H1 (cell line): ENCODE measurements around the gene PTPN21. TPM values are rescaled to one million over a fixed set of nuclear protein-coding genes. Genes with fewer than 3 reads are reported as not detected.

Experiments used
- CTCF ChIA-PET: fragments of 300-600 bp; sonication (Branson Sonifier 250); formaldehyde crosslinking; loops from one replicate; lab custom pipeline; 2021; ENCODE audit not compliant: partially characterized antibody; lab: Charles Lee
- POLR2A ChIA-PET: fragments of 300-600 bp; sonication (Branson Sonifier 250); formaldehyde crosslinking; loops from one replicate; lab custom pipeline; 2021; ENCODE audit warnings: inconsistent platforms; ENCODE audit not compliant: partially characterized antibody; lab: Charles Lee
- DNase-seq, 2 experiments: peaks; one replicate each; pipeline versions ENCODE4 v3.0.0 to v3.0.0-alpha.2; 2010 to 2022; ENCODE audit warnings: low spot score in 2 of 2, low read depth in 1 of 2, mixed read lengths in 1 of 2
- FAIRE-seq: peaks from 2 replicates; lab custom pipeline; 2011; peaks lifted over from hg19 to GRCh38; lab: Jason Lieb, UNC
- H2AFZ ChIP-seq: 2 replicates; pipeline ENCODE4 v1.8.1; 2012; ENCODE audit warnings: low read length, inconsistent platforms
- H2AK5ac ChIP-seq: 2 replicates; pipeline ENCODE4 v1.6.1; 2013; ENCODE audit warnings: low read depth, low read length
- H2BK120ac ChIP-seq: replicated peaks from 2 replicates; pipeline ENCODE3; 2013; ENCODE audit warnings: low read depth, low read length, inconsistent platforms
- H2BK12ac ChIP-seq: 2 replicates; pipeline ENCODE4 v1.6.1; 2013; ENCODE audit warnings: low read depth, low read length
- H2BK15ac ChIP-seq: 2 replicates; pipeline ENCODE4 v1.6.1; 2013; ENCODE audit warnings: low read length
- H2BK20ac ChIP-seq: 2 replicates; pipeline ENCODE4 v1.6.1; 2013; ENCODE audit warnings: low read length
- H2BK5ac ChIP-seq: 2 replicates; pipeline ENCODE4 v1.6.1; 2013; ENCODE audit warnings: low read depth, low read length
- H3K14ac ChIP-seq: 2 replicates; pipeline ENCODE4 v1.6.1; 2013; ENCODE audit warnings: inconsistent platforms; ENCODE audit not compliant: insufficient read length
- H3K18ac ChIP-seq: 2 replicates; pipeline ENCODE4 v1.6.1; 2013; ENCODE audit warnings: low read length; ENCODE audit errors: extremely low read depth
- H3K23ac ChIP-seq: 2 replicates; pipeline ENCODE4 v1.6.1; 2013; ENCODE audit warnings: inconsistent platforms; ENCODE audit not compliant: insufficient read length
- H3K23me2 ChIP-seq: 2 replicates; pipeline ENCODE4 v1.6.1; 2013; ENCODE audit warnings: low read depth, low read length
- H3K27ac ChIP-seq: 2 replicates; pipeline ENCODE4 v1.6.1; 2011; ENCODE audit warnings: low read depth, low read length, inconsistent platforms
- H3K27me3 ChIP-seq, 4 experiments: replicated peaks in 1 of 4; 1 replicate in 1 of 4; 2 replicates in 3 of 4; pipeline versions ENCODE4 v1.6.1 to v1.8.1; 2011 to 2013; ENCODE audit warnings: low read length in 3 of 4, mild to moderate bottlenecking in 3 of 4, inconsistent platforms in 2 of 4, mixed read lengths in 2 of 4, moderate library complexity in 1 of 4; ENCODE audit not compliant: control insufficient read depth in 3 of 4, insufficient read depth in 3 of 4; ENCODE audit errors: extremely low read depth in 1 of 4
- H3K36me3 ChIP-seq, 4 experiments: 2 replicates each; pipeline versions ENCODE4 v1.6.1 to v1.8.1; 2011 to 2013; ENCODE audit warnings: mild to moderate bottlenecking in 4 of 4, low read length in 3 of 4, moderate library complexity in 2 of 4, control low read depth in 1 of 4, inconsistent platforms in 1 of 4; ENCODE audit not compliant: insufficient read depth in 4 of 4, control insufficient read depth in 2 of 4
- H3K4ac ChIP-seq: replicated peaks from 2 replicates; pipeline ENCODE3; 2013; ENCODE audit warnings: low read length, low read depth, mixed read lengths, inconsistent platforms; ENCODE audit not compliant: insufficient read length
- H3K4me1 ChIP-seq, 4 experiments: replicated peaks in 1 of 4; 1 replicate in 1 of 4; 2 replicates in 3 of 4; pipeline versions ENCODE4 v1.6.1 to v1.8.1; 2011 to 2013; ENCODE audit warnings: low read length in 3 of 4, inconsistent platforms in 2 of 4, mixed read lengths in 1 of 4; ENCODE audit not compliant: insufficient read depth in 4 of 4, control insufficient read depth in 3 of 4
- H3K4me2 ChIP-seq, 2 experiments: 2 replicates each; pipeline versions ENCODE4 v1.6.1 to v1.8.1; 2011 to 2013; ENCODE audit warnings: low read depth in 2 of 2, low read length in 2 of 2, control low read depth in 1 of 2, inconsistent platforms in 1 of 2, mild to moderate bottlenecking in 1 of 2; ENCODE audit not compliant: insufficient read depth in 1 of 2
- H3K4me3 ChIP-seq, 4 experiments: fragments of 200-600, 300-600 bp in 1 of 4; sonication (generic), shearing (Covaris generic), sonication (Bioruptor Twin) in 1 of 4; 2 replicates each; pipeline versions ENCODE4 v1.5.1 to v1.8.1; 2011 to 2016; ENCODE audit warnings: low read length in 4 of 4, low read depth in 3 of 4, control low read depth in 2 of 4, inconsistent platforms in 2 of 4, mild to moderate bottlenecking in 2 of 4, mixed read lengths in 1 of 4, moderate library complexity in 1 of 4; ENCODE audit not compliant: insufficient read depth in 2 of 4; ENCODE audit errors: extremely low read depth in 1 of 4
- H3K56ac ChIP-seq: replicated peaks from 2 replicates; pipeline ENCODE3; 2013; ENCODE audit warnings: low read depth, mild to moderate bottlenecking, mixed read lengths, low read length, inconsistent platforms; ENCODE audit not compliant: insufficient read length
- H3K79me1 ChIP-seq: 2 replicates; pipeline ENCODE4 v1.6.1; 2013; ENCODE audit warnings: low read depth, low read length, control low read depth
- H3K79me2 ChIP-seq, 2 experiments: 2 replicates each; pipeline versions ENCODE4 v1.6.1 to v1.8.1; 2012 to 2013; ENCODE audit warnings: low read length in 2 of 2, mild to moderate bottlenecking in 2 of 2, inconsistent platforms in 1 of 2; ENCODE audit not compliant: insufficient read depth in 2 of 2, control insufficient read depth in 1 of 2
- H3K9ac ChIP-seq, 4 experiments: replicated peaks in 1 of 4; 1 replicate in 1 of 4; 2 replicates in 3 of 4; pipeline versions ENCODE4 v1.6.1 to v1.8.1; 2011 to 2013; ENCODE audit warnings: low read depth in 3 of 4, low read length in 3 of 4, control low read depth in 2 of 4, mild to moderate bottlenecking in 2 of 4, moderate library complexity in 2 of 4, inconsistent platforms in 1 of 4; ENCODE audit errors: extremely low read depth in 1 of 4
- H3K9me3 ChIP-seq, 2 experiments: 2 replicates each; pipeline versions ENCODE4 v1.6.1 to v1.8.1; 2012 to 2013; ENCODE audit warnings: mild to moderate bottlenecking in 2 of 2, moderate library complexity in 2 of 2, control low read depth in 1 of 2, inconsistent platforms in 1 of 2, low read depth in 1 of 2, low read length in 1 of 2, mixed read lengths in 1 of 2; ENCODE audit not compliant: insufficient read depth in 2 of 2
- H4K20me1 ChIP-seq, 2 experiments: replicated peaks in 1 of 2; 2 replicates each; pipeline versions ENCODE3 to v1.8.1; 2011 to 2013; ENCODE audit warnings: inconsistent platforms in 2 of 2, low read length in 2 of 2, mild to moderate bottlenecking in 1 of 2; ENCODE audit not compliant: insufficient read depth in 2 of 2, control insufficient read depth in 1 of 2
- H4K5ac ChIP-seq: 2 replicates; pipeline ENCODE4 v1.6.1; 2013; ENCODE audit warnings: low read length, low read depth, mixed read lengths, inconsistent platforms; ENCODE audit not compliant: insufficient read length
- H4K8ac ChIP-seq: 2 replicates; pipeline ENCODE4 v1.8.0; 2013; ENCODE audit warnings: mild to moderate bottlenecking, moderate library complexity, low read length, inconsistent platforms; ENCODE audit not compliant: insufficient read depth; ENCODE audit errors: extremely low read depth
- H4K91ac ChIP-seq: replicated peaks from 2 replicates; pipeline ENCODE3; 2013; ENCODE audit warnings: low read length, mixed read lengths, inconsistent platforms; ENCODE audit not compliant: insufficient read length
- ASH2L ChIP-seq: fragments of 200-600, 300-600 bp; sonication (generic); IDR thresholded peaks from one replicate; pipeline ENCODE4 v1.7.1; 2017; ENCODE audit warnings: low read length
- ATF2 ChIP-seq: IDR thresholded peaks from 2 replicates; pipeline ENCODE4 v1.6.1; 2012; ENCODE audit warnings: low read length, inconsistent platforms
- CBX8 ChIP-seq: fragments of 300-800, 300-1000 bp; sonication (generic); IDR thresholded peaks from 2 replicates; pipeline ENCODE4 v1.7.1; 2016; ENCODE audit warnings: low read depth, low read length, borderline replicate concordance
- CEBPB ChIP-seq: IDR thresholded peaks from 2 replicates; pipeline ENCODE4 v1.6.1; 2012; ENCODE audit warnings: low read depth, low read length
- CREB1 ChIP-seq: IDR thresholded peaks from 2 replicates; pipeline ENCODE4 v1.6.1; 2012; ENCODE audit warnings: inconsistent platforms
- PHF8 ChIP-seq: fragments of 200-600 bp; sonication (generic); conservative IDR thresholded peaks from 2 replicates; pipeline ENCODE4 v1.7.1; 2012; ENCODE audit warnings: low read depth, mild to moderate bottlenecking, inconsistent platforms, low read length, moderate library complexity
- polyA plus RNA-seq, 7 experiments: library from polyadenylated mRNA; depleted of rRNA in 3 of 7; stranded (reverse) in 5 of 7; unstranded in 2 of 7; fragments of >200 nt in 5 of 7; fragments of 200-250 nt in 2 of 7; gene quantifications; 1 replicate in 5 of 7; 2 replicates in 1 of 7; 4 replicates in 1 of 7; pipeline versions ENCODE4 v1.2.1 to v1.2.3, GENCODE V29; 2011 to 2013; ENCODE audit warnings: missing spikeins in 2 of 7, mixed read lengths in 2 of 7
- total RNA-seq: library from RNA; stranded (reverse); fragmentation: NEBNext Ultra II Directional; extraction: Animal tissue kit (Norgen Biotek cat#: 25700); gene quantifications from 2 replicates; pipeline ENCODE4 v1.2.1, GENCODE V29; 2021

Gene PTPN21
- total and polyA plus RNA-seq, 2 of the 8 experiments (the other 6 are each of a cell fraction or from before 2014, with no cell fraction given) = 6.5 to 16.1 TPM

- TF ChIP-seq CREB1 = no peak
- TF ChIP-seq ATF2 = no peak
- TF ChIP-seq CEBPB = no peak
- no peak for TF ChIP-seq ASH2L
- TF ChIP-seq CBX8 = no peak
- no peak for TF ChIP-seq PHF8
- Histone ChIP-seq H4K20me1 (no peaks in the 10 kb centered on the region), H3K27ac (no peak overlapping the region)
These were observed 132.8 kb downstream of the PTPN21 start for GRCh38 chr14:88422047-88422446.

More at GRCh38 chr14:88422047-88422446, 132.8 kb downstream of the PTPN21 start:
- Histone ChIP-seq H2BK120ac (no peak overlapping the region), H3K23me2 (no peaks in the 10 kb centered on the region), H3K9me3 (no peaks in the 10 kb centered on the region), H3K4me3 (no peak overlapping the region), H3K36me3 (peaks cover 0 to 4% (median 0%) of the 10 kb centered on the region in 4 experiments; a peak in 2 of 8 replicates), H2BK12ac (no peak overlapping the region), H4K91ac (no peak overlapping the region), H3K14ac (no peak overlapping the region), H3K56ac (no peak overlapping the region), H3K4me2 (no peak overlapping the region), H3K27me3 (no peaks in the 10 kb centered on the region), H3K4me1 (no peaks in the 10 kb centered on the region), H3K18ac (no peak overlapping the region), H3K4ac (no peak overlapping the region), H4K8ac (no peak overlapping the region), H2BK5ac (no peak overlapping the region), H2AFZ (no peak overlapping the region), H3K79me1 (no peaks in the 10 kb centered on the region), H4K5ac (no peak overlapping the region), H2BK20ac (no peak overlapping the region), H3K79me2 (no peaks in the 10 kb centered on the region), H2BK15ac (no peak overlapping the region), H2AK5ac (no peak overlapping the region), H3K23ac (no peak overlapping the region), H3K9ac (no peak overlapping the region)
- ChIA-PET POLR2A (no interaction called here), CTCF (no interaction called here)
- DNase-seq = no peak
- no peak for FAIRE-seq
